Activated T-cell treated with anti-CD3 and anti-CD28 coated beads, Interleukin-2, amount 50 U/mL, for 48 hours (primary cell): Measurements from ENCODE around the gene PRDM1.

ENCODE experiments used
- DNase-seq, 2 experiments: peaks; one replicate each; pipeline ENCODE4 v3.0.0-alpha.2; 2020

Gene PRDM1

DNA sequence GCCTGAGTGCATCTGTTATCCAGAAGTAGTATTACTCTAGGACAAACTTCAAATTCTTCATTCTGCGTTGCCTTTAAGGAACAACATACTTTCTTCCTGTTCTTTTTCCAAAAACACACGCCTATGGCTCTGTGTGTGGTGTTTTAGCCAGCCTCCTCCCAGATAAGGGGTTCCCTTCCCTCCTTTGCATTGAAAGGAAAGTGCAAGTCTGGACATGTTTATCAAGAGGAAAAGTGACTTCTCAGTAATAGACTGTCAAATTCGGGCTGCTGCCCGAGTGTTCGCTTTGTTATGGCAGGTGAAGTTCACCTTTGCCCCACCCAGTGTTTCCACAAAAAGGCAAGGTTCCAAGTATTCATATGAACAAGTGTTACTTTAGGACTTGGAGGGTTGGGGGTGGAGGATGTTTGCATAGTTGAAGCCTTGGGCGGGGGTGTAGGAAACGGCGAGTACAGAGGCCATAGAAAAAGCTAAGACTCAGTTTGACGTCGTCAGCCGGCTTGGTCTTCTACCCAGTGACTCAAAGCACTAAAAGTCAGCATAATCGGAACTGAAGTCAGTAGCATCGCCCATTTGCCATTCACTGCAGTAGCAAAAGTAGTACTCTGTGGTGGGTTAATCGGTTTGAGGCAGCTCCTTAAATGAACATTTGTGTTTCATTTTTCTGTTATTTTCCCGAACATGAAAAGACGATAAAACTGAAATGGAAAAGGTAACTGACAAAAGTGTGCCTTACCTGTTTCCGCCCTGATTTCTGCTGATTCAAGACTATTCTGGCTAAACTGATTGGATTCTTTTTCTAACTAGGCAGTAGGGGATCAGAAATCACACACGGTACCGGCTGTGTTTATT lies 12.5 kb downstream of the PRDM1 start:
- DNase-seq: peak; percentile 85 to 87

DNA sequence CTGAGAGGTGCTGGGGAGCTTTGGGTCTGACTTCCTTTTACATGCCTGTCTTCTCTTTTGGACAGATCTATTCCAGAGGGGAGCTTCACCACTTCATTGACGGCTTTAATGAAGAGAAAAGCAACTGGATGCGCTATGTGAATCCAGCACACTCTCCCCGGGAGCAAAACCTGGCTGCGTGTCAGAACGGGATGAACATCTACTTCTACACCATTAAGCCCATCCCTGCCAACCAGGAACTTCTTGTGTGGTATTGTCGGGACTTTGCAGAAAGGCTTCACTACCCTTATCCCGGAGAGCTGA lies 13.1 kb downstream of the PRDM1 start:
- DNase-seq: peak in 1 of 2 experiments; percentile 46

GRCh38 chr6:106100755-106101154 lies 14.6 kb downstream of the PRDM1 start:
- no peak for DNase-seq

DNA sequence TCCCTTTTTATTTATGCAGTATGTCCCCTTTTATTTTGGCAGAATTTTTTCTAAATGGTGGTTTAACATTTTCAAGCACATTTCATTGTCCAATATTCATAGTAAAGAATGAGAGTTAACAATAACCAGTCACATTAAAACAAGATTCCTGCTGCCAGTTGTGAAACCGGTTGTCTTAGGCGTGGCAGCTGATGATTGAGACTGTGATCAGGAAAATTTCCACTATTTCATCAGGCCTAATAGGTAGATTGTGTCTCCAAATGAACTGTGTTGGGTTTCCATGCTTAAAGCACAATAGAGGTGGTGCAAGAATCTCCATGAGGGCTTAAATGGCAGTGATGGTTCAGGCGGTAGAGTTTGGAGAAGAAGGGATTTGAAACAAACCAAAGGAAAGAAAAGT lies 15.3 kb downstream of the PRDM1 start:
- DNase-seq: no peak

- DNase-seq: peak in 1 of 2 experiments; percentile 65
Measured at GRCh38 chr6:106102034-106102433, 15.9 kb downstream of the PRDM1 start.

- no peak for DNase-seq
Measured at GRCh38 chr6:106102967-106103727, 17.0 kb downstream of the PRDM1 start.

- peak in 1 of 2 experiments; percentile 71 for DNase-seq
Measured at GRCh38 chr6:106103728-106104109, 17.6 kb downstream of the PRDM1 start.

DNA sequence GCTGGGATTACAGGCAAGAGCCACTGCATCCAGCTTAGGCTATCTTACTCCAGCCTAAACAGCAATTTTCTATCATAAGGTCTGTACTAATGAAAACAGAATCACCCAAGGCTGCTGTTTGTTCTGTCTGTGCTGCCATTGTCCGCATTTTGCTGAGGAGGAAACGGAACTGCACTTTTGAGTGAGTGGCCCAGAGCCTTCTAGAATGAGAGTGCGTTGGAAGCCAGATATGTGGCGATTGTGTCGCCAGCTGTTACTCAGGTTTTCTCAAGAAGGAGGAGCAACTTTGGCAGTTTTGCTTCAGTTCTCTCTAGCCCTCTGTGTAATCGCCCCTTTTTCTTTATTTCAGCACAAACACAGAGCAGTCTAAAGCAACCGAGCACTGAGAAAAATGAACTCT lies 18.3 kb downstream of the PRDM1 start:
- DNase-seq: no peak

DNA sequence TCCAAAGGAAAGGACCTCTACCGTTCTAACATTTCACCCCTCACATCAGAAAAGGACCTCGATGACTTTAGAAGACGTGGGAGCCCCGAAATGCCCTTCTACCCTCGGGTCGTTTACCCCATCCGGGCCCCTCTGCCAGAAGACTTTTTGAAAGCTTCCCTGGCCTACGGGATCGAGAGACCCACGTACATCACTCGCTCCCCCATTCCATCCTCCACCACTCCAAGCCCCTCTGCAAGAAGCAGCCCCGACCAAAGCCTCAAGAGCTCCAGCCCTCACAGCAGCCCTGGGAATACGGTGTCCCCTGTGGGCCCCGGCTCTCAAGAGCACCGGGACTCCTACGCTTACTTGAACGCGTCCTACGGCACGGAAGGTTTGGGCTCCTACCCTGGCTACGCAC lies 18.8 kb downstream of the PRDM1 start:
- DNase-seq: no peak

- no peak for DNase-seq
Measured at GRCh38 chr6:106105493-106105892, 19.4 kb downstream of the PRDM1 start.

DNA sequence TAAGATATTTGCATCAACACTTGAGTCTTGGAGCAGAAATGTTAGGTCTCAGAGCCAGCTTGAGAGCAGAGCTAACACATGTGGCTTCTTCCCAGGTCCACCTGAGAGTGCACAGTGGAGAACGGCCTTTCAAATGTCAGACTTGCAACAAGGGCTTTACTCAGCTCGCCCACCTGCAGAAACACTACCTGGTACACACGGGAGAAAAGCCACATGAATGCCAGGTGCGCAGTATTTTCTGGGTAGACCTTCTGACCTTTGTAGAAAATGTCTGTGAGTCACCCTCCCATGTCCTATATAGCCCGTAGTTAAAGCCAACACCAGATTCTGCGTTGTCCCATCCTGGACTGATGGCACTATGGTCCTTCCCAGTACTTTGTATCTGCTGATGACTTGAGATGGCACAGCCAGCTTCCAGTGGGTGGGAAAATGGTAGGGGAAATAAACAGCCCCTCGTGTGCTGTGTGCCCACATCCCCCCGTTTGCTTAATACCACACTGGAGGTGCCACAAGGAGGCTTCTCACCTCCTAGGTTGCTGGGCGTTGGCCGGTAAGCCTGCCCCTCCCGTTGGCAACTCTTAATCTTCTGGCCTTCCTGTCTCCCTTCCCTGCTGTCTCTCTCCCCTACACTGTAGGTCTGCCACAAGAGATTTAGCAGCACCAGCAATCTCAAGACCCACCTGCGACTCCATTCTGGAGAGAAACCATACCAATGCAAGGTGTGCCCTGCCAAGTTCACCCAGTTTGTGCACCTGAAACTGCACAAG lies 20.3 kb downstream of the PRDM1 start:
- DNase-seq: no peak

GRCh38 chr6:106107043-106107613 lies 21.0 kb downstream of the PRDM1 start:
- DNase-seq: no peak

GRCh38 chr6:106108129-106108528 lies 22.0 kb downstream of the PRDM1 start:
- DNase-seq: no peak

GRCh38 chr6:106109029-106109428 lies 22.9 kb downstream of the PRDM1 start:
- no peak for DNase-seq

GRCh38 chr6:106110164-106110826 lies 24.2 kb downstream of the PRDM1 start:
- DNase-seq: no peak

GRCh38 chr6:106112433-106112832 lies 26.3 kb downstream of the PRDM1 start:
- DNase-seq: no peak

DNA sequence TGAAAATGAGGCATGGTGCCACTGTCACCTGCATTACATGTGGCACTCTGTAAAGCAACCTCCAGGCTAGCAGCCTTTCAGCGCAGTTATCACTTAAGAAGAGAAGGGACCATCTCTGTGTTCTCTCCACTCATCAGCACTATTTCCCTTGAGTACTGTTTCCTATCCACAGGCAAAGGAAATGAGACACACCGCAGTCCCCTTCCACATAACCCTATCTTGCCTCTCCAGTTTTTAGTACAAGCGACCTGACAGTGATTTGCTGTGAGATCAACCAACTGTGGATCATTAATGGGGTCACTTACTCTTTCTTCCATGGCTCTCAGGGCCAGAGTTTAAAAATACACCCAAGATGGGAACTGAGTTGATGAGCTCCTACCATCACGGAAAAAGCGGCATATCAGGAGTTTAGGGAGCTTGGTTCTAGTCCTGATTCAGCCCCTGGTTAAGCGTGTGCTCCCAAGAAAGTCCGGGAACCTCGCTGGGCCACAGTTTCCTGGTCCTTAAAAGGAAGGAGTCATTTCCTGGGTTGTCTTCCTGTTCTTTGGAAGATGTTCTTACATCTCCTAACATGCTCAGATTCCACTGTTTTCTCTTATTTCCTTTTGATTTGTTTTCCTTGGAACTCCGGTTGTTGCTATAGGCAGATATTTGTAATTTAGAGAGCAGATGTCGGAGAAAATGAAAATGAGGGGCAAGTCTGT lies 27.3 kb downstream of the PRDM1 start:
- no peak for DNase-seq

DNA sequence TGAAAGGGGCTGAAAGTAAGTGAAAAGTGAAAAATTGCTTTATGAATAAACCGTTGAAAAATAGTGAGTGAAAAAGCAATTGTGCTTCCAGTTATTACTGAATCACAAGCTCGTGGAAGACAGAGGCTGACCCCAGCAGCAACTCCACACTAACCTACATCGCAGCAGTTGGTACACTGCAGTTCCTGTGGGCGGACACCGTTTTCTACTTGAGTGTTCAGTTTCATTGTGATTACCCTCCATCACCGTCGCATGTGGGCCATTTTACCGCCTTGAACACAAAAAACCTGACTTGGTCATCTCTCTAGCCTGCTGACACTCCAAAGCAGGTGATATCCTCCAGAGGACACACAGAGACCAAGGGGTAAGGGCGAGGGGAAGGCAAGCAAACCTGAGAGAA lies 28.4 kb downstream of the PRDM1 start:
- peak; percentile 84 to 85 for DNase-seq

GRCh38 chr6:106115286-106115685 lies 29.1 kb downstream of the PRDM1 start:
- DNase-seq: no peak

DNA sequence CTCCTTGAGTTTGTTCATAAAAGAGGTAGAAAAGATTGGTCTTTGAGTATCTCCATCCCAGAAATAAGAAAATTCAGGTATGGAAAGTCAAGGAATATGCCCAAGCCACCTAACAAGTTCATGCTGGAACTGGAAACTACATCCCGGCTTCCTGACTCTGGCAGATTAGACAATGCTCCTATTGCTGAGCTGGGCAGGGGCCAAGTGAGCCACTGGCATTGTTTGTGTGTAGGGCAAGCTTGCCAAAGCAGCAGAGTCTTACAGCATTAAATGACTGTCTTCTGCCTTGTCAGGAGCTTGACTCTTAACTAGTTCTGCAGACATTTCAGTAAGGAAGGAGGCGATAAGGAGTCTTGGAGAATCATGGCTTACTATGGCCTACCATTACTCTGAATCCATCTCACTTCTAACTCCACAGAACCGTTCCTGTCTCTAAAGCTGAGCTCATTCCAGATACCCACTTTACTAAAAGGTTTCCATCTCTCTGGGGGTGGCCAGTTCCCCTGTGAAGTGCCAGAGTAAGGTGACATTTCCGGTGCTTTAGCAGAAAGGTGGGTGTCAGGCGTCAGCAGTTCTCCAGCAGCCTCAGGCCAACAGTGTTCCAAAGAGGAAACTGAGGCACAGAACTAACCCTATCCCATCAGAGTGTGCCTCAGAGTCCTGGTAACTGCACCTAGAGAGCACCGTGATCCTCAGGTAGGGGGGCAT lies 30.1 kb downstream of the PRDM1 start:
- no peak for DNase-seq

- DNase-seq: peak; percentile 61 to 62
Measured at GRCh38 chr6:106117579-106117978, 31.4 kb downstream of the PRDM1 start.
